ENCODE measurements around the gene SSRP1. TPM values are rescaled to one million over a fixed set of nuclear protein-coding genes. Genes with fewer than 3 reads are reported as not detected.

SSRP1 gene
- total and polyA plus RNA-seq, 2 of the 13 experiments (the other 11 are each of a cell fraction or from before 2014, with no cell fraction given) = 93.6 to 129 TPM

GRCh38 chr11:57312511-57313021, 23.1 kb downstream of the SSRP1 start (continued):
- TF ChIP-seq ETV6 (CRISPR knock-in tag; conservative IDR thresholded peaks at IDR 0.05) = no peak
- no peak for TF ChIP-seq ZNF280B (CRISPR knock-in tag; IDR thresholded peaks at IDR 0.05; ENCODE audit: borderline replicate concordance)
- TF ChIP-seq PPARG (CRISPR knock-in tag; conservative IDR thresholded peaks at IDR 0.05) = no peak
- TF ChIP-seq CTCF (CRISPR knock-in tag; IDR thresholded peaks at IDR 0.05) = peak; percentile 39
- TF ChIP-seq ZBTB33 (CRISPR knock-in tag; IDR thresholded peaks at IDR 0.05) = peak; percentile 100
- no peak for TF ChIP-seq ZZZ3 (CRISPR knock-in tag; IDR thresholded peaks at IDR 0.05; ENCODE audit: borderline replicate concordance)
- TF ChIP-seq JUN (CRISPR knock-in tag; IDR thresholded peaks at IDR 0.05) = no peak
- TF ChIP-seq ZBTB3 (CRISPR knock-in tag; IDR thresholded peaks at IDR 0.05; ENCODE audit: borderline replicate concordance, low read depth) = no peak

All from HepG2 (cell line).